A549 (cell line): ENCODE measurements around the gene PRKCZ. TPM values are rescaled to one million over a fixed set of nuclear protein-coding genes. Genes with fewer than 3 reads are reported as not detected.

Source experiments
- ATAC-seq, 2 experiments: fragments of 200-7000 bp in 1 of 2; fragments of >200 bp in 1 of 2; cut with Nextera tagmentation in 1 of 2; cut with Tn5 transposase in 1 of 2; 3 replicates each; pipeline versions ENCODE4 v1.8.0 to v1.9.1; 2018 to 2020; ENCODE audit warnings: mild to moderate bottlenecking in 1 of 2, moderate library complexity in 1 of 2
- CTCF ChIA-PET: fragments of 300-600 bp; sonication (Branson Sonifier 250); formaldehyde crosslinking; extraction: SDS; loops from one replicate; lab custom pipeline; 2021; ENCODE audit warnings: antibody characterized with exemption, inconsistent platforms; lab: Yijun Ruan, JAX
- POLR2A ChIA-PET: fragments of 350-600 bp; formaldehyde crosslinking; extraction: SDS; loops from one replicate; lab custom pipeline; 2021; ENCODE audit warnings: antibody characterized with exemption, inconsistent platforms; lab: Yijun Ruan, JAX
- DNase-seq, 2 experiments: peaks; one replicate each; pipeline versions ENCODE4 v3.0.0 to v3.0.0-alpha.2; 2011 to 2016; ENCODE audit warnings: low read depth in 1 of 2, low spot score in 1 of 2
- FAIRE-seq: peaks from 2 replicates; lab custom pipeline; 2011; peaks lifted over from hg19 to GRCh38; lab: Jason Lieb, UNC
- H3K27ac ChIP-seq, 2 experiments: fragments of >200 bp; sonication (Bioruptor Twin); formaldehyde crosslinking; 3 replicates each; pipeline ENCODE4 v1.5.1; 2016 to 2017
- H3K4me1 ChIP-seq: fragments of >200 bp; sonication (Bioruptor Twin); formaldehyde crosslinking; 3 replicates; pipeline ENCODE4 v1.6.1; 2016
- H3K4me2 ChIP-seq: fragments of >200 bp; sonication (Bioruptor Twin); formaldehyde crosslinking; 3 replicates; pipeline ENCODE4 v1.6.1; 2016
- H3K4me3 ChIP-seq: fragments of >200 bp; sonication (Bioruptor Twin); formaldehyde crosslinking; 3 replicates; pipeline ENCODE4 v1.5.1; 2016
- H3K9me3 ChIP-seq: fragments of >200 bp; sonication (Bioruptor Twin); formaldehyde crosslinking; 3 replicates; pipeline ENCODE4 v1.6.1; 2016
- CBX8 ChIP-seq: fragments of 200-600 bp; sonication (generic); IDR thresholded peaks from 2 replicates; pipeline ENCODE4 v1.6.1; 2016
- CHD2 ChIP-seq: fragments of 150-350 bp; IDR thresholded peaks from 2 replicates; pipeline ENCODE4 v1.6.1; 2014; ENCODE audit warnings: low read length; ENCODE audit not compliant: partially characterized antibody
- CHD4 ChIP-seq: fragments of 200-600 bp; sonication (generic); IDR thresholded peaks from 2 replicates; pipeline ENCODE4 v1.6.1; 2016; ENCODE audit warnings: antibody characterized with exemption, mild to moderate bottlenecking, borderline replicate concordance
- EHMT2 ChIP-seq: fragments of 200-600 bp; sonication (generic); IDR thresholded peaks from 2 replicates; pipeline ENCODE4 v1.6.1; 2016; ENCODE audit warnings: antibody characterized with exemption, low read depth, mild to moderate bottlenecking, moderate library complexity
- HEYL ChIP-seq: fragments of 250-450 bp; sonication (Bioruptor Pico); IDR thresholded peaks from 2 replicates; pipeline ENCODE4 v1.8.0; 2021; ENCODE audit warnings: mild to moderate bottlenecking, moderate library complexity
- HOXA7 ChIP-seq: fragments of 250-450 bp; sonication (Bioruptor Pico); IDR thresholded peaks from 2 replicates; pipeline ENCODE4 v1.5.0; 2020; ENCODE audit warnings: mild to moderate bottlenecking, moderate library complexity
- HOXB13 ChIP-seq: fragments of 250-450 bp; sonication (Bioruptor Pico); IDR thresholded peaks from 2 replicates; pipeline ENCODE4 v1.5.0; 2020; ENCODE audit warnings: low read depth, mild to moderate bottlenecking, moderate library complexity
- HOXB5 ChIP-seq: fragments of 250-450 bp; sonication (Bioruptor Pico); IDR thresholded peaks from 2 replicates; pipeline ENCODE4 v1.5.0; 2020; ENCODE audit warnings: mild to moderate bottlenecking, moderate library complexity
- JUNB ChIP-seq: fragments of >200 bp; sonication (Bioruptor Twin); formaldehyde crosslinking; IDR thresholded peaks from 2 replicates; pipeline ENCODE4 v1.6.1; 2016
- MAX ChIP-seq: IDR thresholded peaks from 2 replicates; pipeline ENCODE4 v1.6.1; 2012
- NR3C1 ChIP-seq: fragments of >200 bp; sonication (Bioruptor Twin); formaldehyde crosslinking; IDR thresholded peaks from 3 replicates; pipeline ENCODE4 v1.6.1; 2017
- PBX3 ChIP-seq: IDR thresholded peaks from 2 replicates; pipeline ENCODE4 v1.6.1; 2012
- PHF8 ChIP-seq: fragments of 200-600 bp; sonication (generic); IDR thresholded peaks from 2 replicates; pipeline ENCODE4 v1.6.1; 2016; ENCODE audit warnings: low read depth, mild to moderate bottlenecking, antibody characterized with exemption, moderate library complexity, borderline replicate concordance
- RAD21 ChIP-seq, 2 experiments: fragments of >200 bp in 1 of 2; sonication (Bioruptor Twin) in 1 of 2; formaldehyde crosslinking in 1 of 2; IDR thresholded peaks in 1 of 2; conservative IDR thresholded peaks in 1 of 2; 2 replicates in 1 of 2; 3 replicates in 1 of 2; pipeline ENCODE4 v1.6.1; 2012 to 2018; ENCODE audit warnings: inconsistent platforms in 1 of 2
- RNF2 ChIP-seq: fragments of 200-600 bp; sonication (generic); IDR thresholded peaks from 2 replicates; pipeline ENCODE4 v1.6.1; 2016; ENCODE audit warnings: low read depth, mild to moderate bottlenecking, antibody characterized with exemption, moderate library complexity, borderline replicate concordance
- SMC3 ChIP-seq: fragments of >200 bp; sonication (Bioruptor Twin); formaldehyde crosslinking; IDR thresholded peaks from 3 replicates; pipeline ENCODE4 v1.6.1; 2018; ENCODE audit warnings: inconsistent platforms
- SREBF2 ChIP-seq: fragments of 450-650 bp; IDR thresholded peaks from 2 replicates; pipeline ENCODE4 v1.6.1; 2014; ENCODE audit warnings: mild to moderate bottlenecking, moderate library complexity
- TP53 ChIP-seq: fragments of 250-450 bp; sonication (Bioruptor Pico); IDR thresholded peaks from 2 replicates; pipeline ENCODE4 v1.5.0; 2021; ENCODE audit warnings: mild to moderate bottlenecking, moderate library complexity
- ZSCAN20 ChIP-seq: fragments of 250-450 bp; sonication (Bioruptor Pico); IDR thresholded peaks from 2 replicates; pipeline ENCODE4 v1.8.0; 2022; ENCODE audit warnings: mild to moderate bottlenecking, moderate library complexity
- WGBS: methylation state at CpG from one replicate; pipeline ENCODE4 v1.1.6; 2017; ENCODE audit errors: missing lambda C conversion rate; 5-methylcytosine and 5-hydroxymethylcytosine counted together
- polyA plus RNA-seq, 4 experiments: library from polyadenylated mRNA; depleted of rRNA in 3 of 4; stranded (reverse); fragments of >200 nt; fragmentation: RNase III in 1 of 4; extraction: RNeasy Plus Mini Kit Qiagen cat#74134 plus additional on column Dnase treatment in 1 of 4; gene quantifications; 2 replicates in 3 of 4; 3 replicates in 1 of 4; pipeline ENCODE4 v1.2.3, GENCODE V29; 2011 to 2017

The PRKCZ gene
- polyA plus RNA-seq, 2 of the 4 experiments (the other 2 are of a cell fraction) = 9.5 to 9.8 TPM

GRCh38 chr1:2023187-2023586 lies 27.0 kb upstream of the PRKCZ start (continued):
- TF ChIP-seq HEYL (CRISPR knock-in tag) (no peak), MAX (no peak), RAD21 (conservative IDR thresholded peaks at IDR 0.05 in 1 of 2, IDR thresholded peaks at IDR 0.05 in 1 of 2) (no peak), HOXB13 (CRISPR knock-in tag) (no peak), EHMT2 (no peak), HOXB5 (no peak), CHD2 (no peak), NR3C1 (no peak)

GRCh38 chr1:2024451-2024850 lies 25.8 kb upstream of the PRKCZ start:
- no peak overlapping the region for H3K27ac ChIP-seq

GRCh38 chr1:2024887-2025286 lies 25.3 kb upstream of the PRKCZ start:
- Histone ChIP-seq H3K9me3 (no peaks in the 10 kb centered on the region), H3K27ac (no peak overlapping the region), H3K4me2 (no peak overlapping the region), H3K4me3 (no peak overlapping the region), H3K4me1 (no peaks in the 10 kb centered on the region)
- TF ChIP-seq CHD4 (no peak), ZSCAN20 (CRISPR knock-in tag) (no peak), MAX (no peak), SREBF2 (no peak), SMC3 (no peak), CBX8 (no peak), JUNB (no peak)
- 66% methylated on average over 3 of the region's 18 CpGs for WGBS
- CTCF ChIA-PET = interaction anchor here (0.8 kb wide), 1 partner anchor 22 kb away, joined by 3 read pairs; no protein-coding TSS in a partner anchor
- POLR2A ChIA-PET = no interaction called here
- DNase-seq (no peak), FAIRE-seq (no peak), ATAC-seq (no peak)

More at GRCh38 chr1:2024451-2024850, 25.8 kb upstream of the PRKCZ start:
- WGBS = 90% methylated on average over 3 of the region's 10 CpGs
- Histone ChIP-seq H3K4me1 (no peaks in the 10 kb centered on the region), H3K4me3 (no peak overlapping the region), H3K4me2 (no peak overlapping the region), H3K9me3 (no peaks in the 10 kb centered on the region)
- DNase-seq = no peak
- FAIRE-seq = no peak
- TF ChIP-seq SMC3 (no peak), PHF8 (no peak), HOXA7 (CRISPR knock-in tag) (no peak), RNF2 (no peak)
- ChIA-PET POLR2A (no interaction called here), CTCF (interaction anchor here (1.0 kb wide), 1 partner anchor 20 kb away, joined by 4 read pairs; no protein-coding TSS in a partner anchor)
- ATAC-seq = no peak

- FAIRE-seq = no peak
- H3K4me2 ChIP-seq = no peak overlapping the region
- no peak for DNase-seq
- CTCF ChIA-PET = interaction anchor here (0.5 to 0.8 kb wide), 2 partner anchors 21 to 1147 kb away, joined by 3 read pairs; no protein-coding TSS in a partner anchor
- ATAC-seq = no peak
- H3K4me3 ChIP-seq = no peak overlapping the region
- WGBS = 69% methylated on average over 12 of the region's 39 CpGs
- H3K9me3 ChIP-seq = no peaks in the 10 kb centered on the region
- no peak overlapping the region for H3K27ac ChIP-seq
- TF ChIP-seq TP53 (CRISPR knock-in tag) (no peak), ZSCAN20 (CRISPR knock-in tag) (no peak), PBX3 (no peak), EHMT2 (no peak)
- TF ChIP-seq, all 56 proteins: peak for 0
- no peaks in the 10 kb centered on the region for H3K4me1 ChIP-seq
- POLR2A ChIA-PET = no interaction called here
Measured at GRCh38 chr1:2025491-2025981, 24.7 kb upstream of the PRKCZ start.
